Measurements from ENCODE around the gene TPP2.

DNA sequence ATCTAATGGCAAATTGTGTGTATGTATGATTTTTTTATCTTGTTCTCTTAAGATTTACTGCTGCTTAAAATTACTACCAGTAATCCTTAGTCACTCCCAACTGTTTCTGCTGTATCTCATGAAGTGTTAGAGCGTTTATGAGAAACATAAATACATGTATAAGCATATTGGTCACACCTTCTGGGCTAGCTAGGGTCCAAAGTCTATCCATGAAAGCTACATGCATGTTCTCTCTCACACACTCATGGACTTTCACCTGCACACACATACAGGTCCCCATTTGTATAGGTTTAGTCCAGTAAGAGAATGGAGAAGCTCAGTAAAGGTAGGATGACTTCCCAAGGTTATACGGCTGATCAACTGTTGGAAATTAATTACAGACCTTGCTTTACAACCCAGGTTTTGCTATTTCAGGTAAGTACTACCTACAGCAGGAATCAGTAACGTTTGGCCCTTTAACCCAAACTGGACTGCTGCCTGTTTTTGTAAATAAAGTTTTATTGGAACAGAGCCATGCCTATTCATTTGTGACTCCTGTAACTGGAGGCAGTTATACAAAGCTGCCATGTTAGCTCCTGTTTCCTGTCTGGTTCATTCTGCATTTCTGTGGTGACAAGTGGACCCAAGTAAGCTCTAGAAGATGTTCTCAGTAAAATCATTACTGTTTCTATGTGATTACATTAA is 82.8 kb downstream of the TPP2 start:
- TF ChIP-seq POLR2AphosphoS5 (IDR thresholded peaks at IDR 0.05): no peak
- TF ChIP-seq, protein P1, sequence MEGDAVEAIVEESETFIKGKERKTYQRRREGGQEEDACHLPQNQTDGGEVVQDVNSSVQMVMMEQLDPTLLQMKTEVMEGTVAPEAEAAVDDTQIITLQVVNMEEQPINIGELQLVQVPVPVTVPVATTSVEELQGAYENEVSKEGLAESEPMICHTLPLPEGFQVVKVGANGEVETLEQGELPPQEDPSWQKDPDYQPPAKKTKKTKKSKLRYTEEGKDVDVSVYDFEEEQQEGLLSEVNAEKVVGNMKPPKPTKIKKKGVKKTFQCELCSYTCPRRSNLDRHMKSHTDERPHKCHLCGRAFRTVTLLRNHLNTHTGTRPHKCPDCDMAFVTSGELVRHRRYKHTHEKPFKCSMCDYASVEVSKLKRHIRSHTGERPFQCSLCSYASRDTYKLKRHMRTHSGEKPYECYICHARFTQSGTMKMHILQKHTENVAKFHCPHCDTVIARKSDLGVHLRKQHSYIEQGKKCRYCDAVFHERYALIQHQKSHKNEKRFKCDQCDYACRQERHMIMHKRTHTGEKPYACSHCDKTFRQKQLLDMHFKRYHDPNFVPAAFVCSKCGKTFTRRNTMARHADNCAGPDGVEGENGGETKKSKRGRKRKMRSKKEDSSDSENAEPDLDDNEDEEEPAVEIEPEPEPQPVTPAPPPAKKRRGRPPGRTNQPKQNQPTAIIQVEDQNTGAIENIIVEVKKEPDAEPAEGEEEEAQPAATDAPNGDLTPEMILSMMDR (IDR thresholded peaks at IDR 0.05): no peak
- TF ChIP-seq POLR2A (IDR thresholded peaks at IDR 0.05): no peak

Data from suprapubic skin (tissue), 4 donors.